Gastroesophageal sphincter (tissue), 3 donors: ENCODE results near the gene ATG7.

Source experiments
- EP300 ChIP-seq: sonication (generic); formaldehyde crosslinking; IDR thresholded peaks from one replicate; pipeline ENCODE4 v1.6.1; 2017; ENCODE audit warnings: antibody characterized with exemption, mild to moderate bottlenecking
- POLR2A ChIP-seq, 2 donors: fragments of 450-650 bp; IDR thresholded peaks; one replicate each; pipeline ENCODE4 v1.6.1; 2017; ENCODE audit warnings: antibody characterized with exemption in 2 of 2, mild to moderate bottlenecking in 2 of 2, moderate library complexity in 1 of 2
- POLR2AphosphoS5 ChIP-seq: sonication (generic); formaldehyde crosslinking; IDR thresholded peaks from one replicate; pipeline ENCODE4 v1.6.1; 2017; ENCODE audit warnings: antibody characterized with exemption
- TF ChIP-seq, protein P1 (sequence below), 4 experiments: fragments of 200-600 bp in 2 of 4; fragments of 450-650 bp in 2 of 4; sonication (generic) in 1 of 4; IDR thresholded peaks; one replicate each; pipeline ENCODE4 v1.5.1; 2017 to 2019; ENCODE audit warnings: antibody characterized with exemption in 4 of 4, mild to moderate bottlenecking in 2 of 4, moderate library complexity in 2 of 4

DNA sequence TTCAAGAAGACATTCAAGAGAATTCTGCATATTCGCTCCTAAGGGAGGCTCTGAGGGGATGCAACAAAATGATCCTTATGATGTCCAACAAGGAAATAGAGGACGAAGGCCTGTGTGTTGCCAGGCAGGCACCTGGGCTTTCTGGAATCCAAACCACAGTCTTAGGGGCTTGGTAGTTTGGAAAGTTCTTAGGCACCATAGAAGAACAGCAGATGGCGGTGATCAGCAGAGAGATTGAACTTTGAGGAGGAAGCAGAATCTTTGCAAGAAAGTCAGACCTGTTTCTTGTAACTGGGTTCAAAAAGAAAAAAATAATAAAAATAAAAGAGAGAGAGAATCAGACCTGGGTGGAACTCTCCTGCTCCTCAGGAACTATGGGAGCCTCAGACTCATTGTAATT, 11.7 kb upstream of the ATG7 start:
- TF ChIP-seq POLR2AphosphoS5 (no peak), EP300 (no peak), POLR2A (IDR thresholded peaks at IDR 0.05) (no peak)
- TF ChIP-seq, protein P1, sequence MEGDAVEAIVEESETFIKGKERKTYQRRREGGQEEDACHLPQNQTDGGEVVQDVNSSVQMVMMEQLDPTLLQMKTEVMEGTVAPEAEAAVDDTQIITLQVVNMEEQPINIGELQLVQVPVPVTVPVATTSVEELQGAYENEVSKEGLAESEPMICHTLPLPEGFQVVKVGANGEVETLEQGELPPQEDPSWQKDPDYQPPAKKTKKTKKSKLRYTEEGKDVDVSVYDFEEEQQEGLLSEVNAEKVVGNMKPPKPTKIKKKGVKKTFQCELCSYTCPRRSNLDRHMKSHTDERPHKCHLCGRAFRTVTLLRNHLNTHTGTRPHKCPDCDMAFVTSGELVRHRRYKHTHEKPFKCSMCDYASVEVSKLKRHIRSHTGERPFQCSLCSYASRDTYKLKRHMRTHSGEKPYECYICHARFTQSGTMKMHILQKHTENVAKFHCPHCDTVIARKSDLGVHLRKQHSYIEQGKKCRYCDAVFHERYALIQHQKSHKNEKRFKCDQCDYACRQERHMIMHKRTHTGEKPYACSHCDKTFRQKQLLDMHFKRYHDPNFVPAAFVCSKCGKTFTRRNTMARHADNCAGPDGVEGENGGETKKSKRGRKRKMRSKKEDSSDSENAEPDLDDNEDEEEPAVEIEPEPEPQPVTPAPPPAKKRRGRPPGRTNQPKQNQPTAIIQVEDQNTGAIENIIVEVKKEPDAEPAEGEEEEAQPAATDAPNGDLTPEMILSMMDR (IDR thresholded peaks at IDR 0.05) = no peak
